Caco-2 (cell line): ENCODE results near the gene CASZ1. TPM values are rescaled to one million over a fixed set of nuclear protein-coding genes. Genes with fewer than 3 reads are reported as not detected.

Experiments used
- BruUV-seq: library from RNA; stranded (reverse); fragments of 400-500 nt; replicated peaks from 2 replicates; lab custom pipeline; 2021; lab: Mats Ljungman, UMichigan
- CTCF ChIA-PET: fragments of 300-600 bp; sonication (Branson Sonifier 250); formaldehyde crosslinking; loops from one replicate; lab custom pipeline; 2022; ENCODE audit warnings: antibody characterized with exemption; lab: Charles Lee
- POLR2A ChIA-PET: fragments of 300-600 bp; sonication (Branson Sonifier 250); formaldehyde crosslinking; loops from one replicate; lab custom pipeline; 2022; ENCODE audit warnings: antibody characterized with exemption; lab: Charles Lee
- DNase-seq, 2 experiments: peaks; one replicate each; pipeline versions ENCODE4 v3.0.0 to v3.0.0-alpha.2; 2020 to 2022
- H3K27me3 ChIP-seq: replicated peaks from 2 replicates; pipeline ENCODE4 v1.6.0; 2011; ENCODE audit warnings: low read length; ENCODE audit not compliant: control insufficient read depth, insufficient read depth
- H3K36me3 ChIP-seq: 2 replicates; pipeline ENCODE4 v1.5.1; 2011; ENCODE audit warnings: low read length; ENCODE audit not compliant: control insufficient read depth, insufficient read depth
- H3K4me1 ChIP-seq: fragments of 250-450 bp; sonication (Bioruptor Pico); 2 replicates; pipeline ENCODE4 v1.5.1; 2020; ENCODE audit warnings: mild to moderate bottlenecking
- H3K4me3 ChIP-seq: 2 replicates; pipeline ENCODE4 v1.5.1; 2011; ENCODE audit warnings: low read depth, mild to moderate bottlenecking, control low read depth, low read length
- H3K9me3 ChIP-seq: fragments of 250-450 bp; sonication (Bioruptor Pico); 2 replicates; pipeline ENCODE4 v1.5.1; 2020; ENCODE audit warnings: mild to moderate bottlenecking, moderate library complexity
- H3K27ac Mint-ChIP-seq: one replicate; pipeline ENCODE4 v1.8.0; 2022; ENCODE audit warnings: mixed read lengths; ENCODE audit not compliant: unreplicated experiment
- H3K27me3 Mint-ChIP-seq: one replicate; pipeline ENCODE4 v1.8.0; 2022; ENCODE audit warnings: mixed read lengths; ENCODE audit not compliant: insufficient read depth, unreplicated experiment
- H3K36me3 Mint-ChIP-seq: one replicate; pipeline ENCODE4 v1.8.0; 2022; ENCODE audit warnings: mild to moderate bottlenecking, mixed read lengths; ENCODE audit not compliant: insufficient read depth, unreplicated experiment
- H3K4me1 Mint-ChIP-seq: one replicate; pipeline ENCODE4 v1.8.0; 2022; ENCODE audit warnings: low read depth, mixed read lengths; ENCODE audit not compliant: unreplicated experiment
- H3K4me3 Mint-ChIP-seq: one replicate; pipeline ENCODE4 v1.8.0; 2022; ENCODE audit warnings: mild to moderate bottlenecking, moderate library complexity, mixed read lengths; ENCODE audit not compliant: unreplicated experiment
- H3K9me3 Mint-ChIP-seq: one replicate; pipeline ENCODE4 v1.8.0; 2022; ENCODE audit warnings: mixed read lengths; ENCODE audit not compliant: unreplicated experiment
- intact Hi-C: fragments of 100-400 bp; cut with micrococcal nuclease; formaldehyde crosslinking; loops from one replicate; pipeline ENCODE4 v1.10.0; 2022; ENCODE audit not compliant: unreplicated experiment
- total RNA-seq: library from RNA; stranded (reverse); gene quantifications from 2 replicates; pipeline ENCODE4 v1.2.3, GENCODE V29; 2022
- TF ChIP-seq, protein P1 (sequence below), 2 experiments: fragments of 200-600 bp in 1 of 2; IDR thresholded peaks; 1 replicate in 1 of 2; 2 replicates in 1 of 2; pipeline versions ENCODE4 v1.5.1 to v1.8.0; 2011 to 2022; ENCODE audit warnings: antibody characterized with exemption in 1 of 2, control low read depth in 1 of 2, inconsistent platforms in 1 of 2, low read depth in 1 of 2, low read length in 1 of 2, mild to moderate bottlenecking in 1 of 2, moderate library complexity in 1 of 2; ENCODE audit not compliant: insufficient read depth in 1 of 2, severe bottlenecking in 1 of 2, unreplicated experiment in 1 of 2

The CASZ1 gene
- total RNA-seq, 1 experiment from 2014 or later = 10.9 TPM

GRCh38 chr1:10642403-10643080, 153.9 kb downstream of the CASZ1 start:
- H3K4me1 ChIP-seq = no peaks in the 10 kb centered on the region
- H3K27ac Mint-ChIP-seq = no peak overlapping the region
- H3K4me3 Mint-ChIP-seq = no peak overlapping the region
- ChIA-PET CTCF (no interaction called here), POLR2A (no interaction called here)
- no peaks in the 10 kb centered on the region for H3K9me3 ChIP-seq
- BruUV-seq = no TSS peak
- intact Hi-C loops = no loop called here
- no peaks in the 10 kb centered on the region for H3K27me3 Mint-ChIP-seq
- H3K4me3 ChIP-seq = no peak overlapping the region
- H3K4me1 Mint-ChIP-seq = peaks cover 4% of the 10 kb centered on the region
- no peaks in the 10 kb centered on the region for H3K9me3 Mint-ChIP-seq
- TF ChIP-seq, protein P1, sequence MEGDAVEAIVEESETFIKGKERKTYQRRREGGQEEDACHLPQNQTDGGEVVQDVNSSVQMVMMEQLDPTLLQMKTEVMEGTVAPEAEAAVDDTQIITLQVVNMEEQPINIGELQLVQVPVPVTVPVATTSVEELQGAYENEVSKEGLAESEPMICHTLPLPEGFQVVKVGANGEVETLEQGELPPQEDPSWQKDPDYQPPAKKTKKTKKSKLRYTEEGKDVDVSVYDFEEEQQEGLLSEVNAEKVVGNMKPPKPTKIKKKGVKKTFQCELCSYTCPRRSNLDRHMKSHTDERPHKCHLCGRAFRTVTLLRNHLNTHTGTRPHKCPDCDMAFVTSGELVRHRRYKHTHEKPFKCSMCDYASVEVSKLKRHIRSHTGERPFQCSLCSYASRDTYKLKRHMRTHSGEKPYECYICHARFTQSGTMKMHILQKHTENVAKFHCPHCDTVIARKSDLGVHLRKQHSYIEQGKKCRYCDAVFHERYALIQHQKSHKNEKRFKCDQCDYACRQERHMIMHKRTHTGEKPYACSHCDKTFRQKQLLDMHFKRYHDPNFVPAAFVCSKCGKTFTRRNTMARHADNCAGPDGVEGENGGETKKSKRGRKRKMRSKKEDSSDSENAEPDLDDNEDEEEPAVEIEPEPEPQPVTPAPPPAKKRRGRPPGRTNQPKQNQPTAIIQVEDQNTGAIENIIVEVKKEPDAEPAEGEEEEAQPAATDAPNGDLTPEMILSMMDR (IDR thresholded peaks at IDR 0.05; ENCODE audit: insufficient read depth in 1 of 2, low read depth in 1 of 2, low read length in 1 of 2, severe bottlenecking in 1 of 2, unreplicated experiment in 1 of 2) = no peak
- no peaks in the 10 kb centered on the region for H3K27me3 ChIP-seq
- H3K36me3 Mint-ChIP-seq = peaks cover under 1% of the 10 kb centered on the region
- H3K36me3 ChIP-seq = no peaks in the 10 kb centered on the region
- DNase-seq = no peak

DNA sequence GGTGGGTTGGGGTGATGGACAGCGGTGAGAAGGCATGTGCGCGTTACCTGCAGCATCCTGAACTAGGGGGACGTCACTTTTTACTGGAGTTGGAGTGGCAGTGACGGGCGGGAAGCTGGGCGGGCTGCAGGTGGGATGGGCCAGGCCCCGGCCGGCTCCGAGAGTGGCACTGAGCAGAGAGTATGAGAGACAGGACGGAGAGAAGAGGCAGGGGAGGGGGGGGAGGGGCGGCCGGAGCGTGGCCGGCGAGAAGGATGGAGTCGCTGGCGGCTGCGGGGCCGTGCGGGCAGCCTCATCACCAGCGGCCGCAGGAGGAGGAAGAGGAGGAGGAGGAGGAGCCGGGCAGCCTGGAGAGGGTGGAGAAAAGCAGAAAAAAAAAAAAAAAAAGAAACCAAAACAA, 154.5 kb downstream of the CASZ1 start:
- ChIA-PET POLR2A (no interaction called here), CTCF (no interaction called here)
- TF ChIP-seq, protein P1 (IDR thresholded peaks at IDR 0.05; ENCODE audit: insufficient read depth in 1 of 2, low read depth in 1 of 2, low read length in 1 of 2, severe bottlenecking in 1 of 2, unreplicated experiment in 1 of 2) = no peak
- DNase-seq = no peak
- intact Hi-C loops = no loop called here
- BruUV-seq = no TSS peak
- no peak overlapping the region for H3K4me3 ChIP-seq
- H3K9me3 ChIP-seq = no peaks in the 10 kb centered on the region
- H3K4me1 Mint-ChIP-seq = peaks cover 4% of the 10 kb centered on the region
- H3K9me3 Mint-ChIP-seq = no peaks in the 10 kb centered on the region
- H3K4me1 ChIP-seq = no peaks in the 10 kb centered on the region
- H3K27me3 Mint-ChIP-seq = no peaks in the 10 kb centered on the region
- H3K4me3 Mint-ChIP-seq = no peak overlapping the region
- H3K27ac Mint-ChIP-seq = no peak overlapping the region
- no peaks in the 10 kb centered on the region for H3K36me3 ChIP-seq
- peaks cover 6% of the 10 kb centered on the region for H3K36me3 Mint-ChIP-seq
- H3K27me3 ChIP-seq = no peaks in the 10 kb centered on the region

GRCh38 chr1:10640843-10641553, 155.4 kb downstream of the CASZ1 start:
- peaks cover 4% of the 10 kb centered on the region for H3K4me1 Mint-ChIP-seq
- peaks cover 7% of the 10 kb centered on the region for H3K36me3 Mint-ChIP-seq
- DNase-seq = no peak
- BruUV-seq = no TSS peak
- H3K27me3 Mint-ChIP-seq = no peaks in the 10 kb centered on the region
- no peaks in the 10 kb centered on the region for H3K4me1 ChIP-seq
- peak overlapping the region; percentile 32 for H3K27ac Mint-ChIP-seq
- no peaks in the 10 kb centered on the region for H3K9me3 Mint-ChIP-seq
- ChIA-PET POLR2A (no interaction called here), CTCF (interaction anchor here (1.1 kb wide), 1 partner anchor 133 kb away, joined by 3 read pairs; no protein-coding TSS in a partner anchor)
- TF ChIP-seq, protein P1 (IDR thresholded peaks at IDR 0.05; ENCODE audit: insufficient read depth in 1 of 2, low read depth in 1 of 2, low read length in 1 of 2, severe bottlenecking in 1 of 2, unreplicated experiment in 1 of 2) = no peak
- H3K27me3 ChIP-seq = no peaks in the 10 kb centered on the region
- intact Hi-C loops = no loop called here
- no peak overlapping the region for H3K4me3 ChIP-seq
- no peaks in the 10 kb centered on the region for H3K36me3 ChIP-seq
- no peaks in the 10 kb centered on the region for H3K9me3 ChIP-seq
- no peak overlapping the region for H3K4me3 Mint-ChIP-seq
